Smooth muscle cell (in vitro differentiated cells): ENCODE measurements around the gene MRPL16. TPM values are rescaled to one million over a fixed set of nuclear protein-coding genes. Genes with fewer than 3 reads are reported as not detected.

Source experiments
- DNase-seq: peaks from one replicate; lab custom pipeline; 2025; ENCODE audit not compliant: unreplicated experiment; lab: John Stamatoyannopoulos, UW
- H2AFZ ChIP-seq: fragments of 200-600 bp; sonication (generic); 2 replicates; pipeline ENCODE4 v1.6.0; 2016; ENCODE audit warnings: antibody characterized with exemption, low read depth, mild to moderate bottlenecking
- H3F3A ChIP-seq: fragments of 200-600 bp; sonication (generic); 2 replicates; pipeline ENCODE4 v1.6.0; 2017; ENCODE audit warnings: antibody characterized with exemption, low read depth
- H3K27ac ChIP-seq: fragments of 200-600 bp; sonication (generic); 2 replicates; pipeline ENCODE4 v1.5.1; 2016; ENCODE audit warnings: low read depth, mild to moderate bottlenecking
- H3K27me3 ChIP-seq: fragments of 200-600 bp; sonication (generic); 2 replicates; pipeline ENCODE4 v1.6.1; 2016; ENCODE audit warnings: low read depth, mild to moderate bottlenecking
- H3K36me3 ChIP-seq: fragments of 200-600 bp; sonication (generic); 2 replicates; pipeline ENCODE4 v1.5.1; 2016; ENCODE audit warnings: low read depth
- H3K4me1 ChIP-seq: fragments of 200-600 bp; sonication (generic); 2 replicates; pipeline ENCODE4 v1.5.1; 2016; ENCODE audit warnings: low read depth
- H3K4me2 ChIP-seq: fragments of 200-600 bp; sonication (generic); 2 replicates; pipeline ENCODE4 v1.6.0; 2016; ENCODE audit warnings: mild to moderate bottlenecking
- H3K4me3 ChIP-seq: fragments of 200-600 bp; sonication (generic); 2 replicates; pipeline ENCODE4 v1.5.1; 2016; ENCODE audit warnings: mild to moderate bottlenecking
- H3K79me2 ChIP-seq: fragments of 200-600 bp; sonication (generic); 2 replicates; pipeline ENCODE4 v1.6.0; 2016; ENCODE audit warnings: low read depth, mild to moderate bottlenecking
- H3K9ac ChIP-seq: fragments of 200-600 bp; sonication (generic); 2 replicates; pipeline ENCODE4 v1.6.0; 2016; ENCODE audit warnings: low read depth
- H3K9me3 ChIP-seq: fragments of 200-600 bp; sonication (generic); replicated peaks from 2 replicates; pipeline ENCODE4 v1.5.1; 2016; ENCODE audit warnings: low read depth
- H4K20me1 ChIP-seq: fragments of 200-600 bp; sonication (generic); 2 replicates; pipeline ENCODE4 v1.6.0; 2016; ENCODE audit warnings: low read depth
- WGBS: methylation state at CpG from one replicate; pipeline ENCODE4 v1.1.7; 2016; ENCODE audit warnings: low lambda C conversion rate; 5-methylcytosine and 5-hydroxymethylcytosine counted together
- polyA plus RNA-seq: library from polyadenylated mRNA; unstranded; fragments of >200 nt; fragmentation: Nextera tagmentation; extraction: Ambion mirVana; gene quantifications from 2 replicates; pipeline ENCODE4 v1.2.1, GENCODE V29; 2016
- total RNA-seq: library from RNA; depleted of rRNA; stranded (reverse); fragments of >200 nt; gene quantifications from 2 replicates; pipeline ENCODE4 v1.2.3, GENCODE V29; 2014
- TF ChIP-seq, protein P1 (sequence below): fragments of 200-600 bp; sonication (generic); IDR thresholded peaks from 2 replicates; pipeline ENCODE4 v1.5.1; 2017; ENCODE audit warnings: borderline replicate concordance, mild to moderate bottlenecking, antibody characterized with exemption; ENCODE audit not compliant: insufficient read depth, poor library complexity, severe bottlenecking

MRPL16 gene
- total and polyA plus RNA-seq, 2 experiments from 2014 or later, result 32.9 to 48.9 TPM

DNA sequence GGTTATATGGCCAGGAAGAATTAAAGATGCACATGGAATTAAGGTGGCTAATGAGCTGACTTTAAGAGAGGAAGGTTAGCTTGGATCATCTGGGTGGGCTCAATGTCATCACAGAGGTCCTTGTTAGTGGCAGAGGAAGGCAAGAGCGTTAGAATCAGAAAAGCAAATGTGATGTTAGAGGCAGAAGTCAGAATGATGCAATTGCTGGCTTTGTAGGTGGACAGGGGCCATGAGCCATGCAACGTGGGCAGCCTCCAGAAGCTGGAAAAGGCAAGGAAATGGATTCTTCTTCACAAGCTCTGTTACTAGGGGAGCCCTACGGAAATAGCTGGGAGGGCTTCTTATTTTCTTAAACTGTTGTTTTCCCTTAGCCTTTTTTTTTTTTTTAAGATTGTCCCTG, 37.0 kb upstream of the MRPL16 start:
- Histone ChIP-seq H3K4me3 (no peak overlapping the region), H3K9me3 (no peaks in the 10 kb centered on the region), H2AFZ (no peak overlapping the region), H3K27ac (no peak overlapping the region), H3K36me3 (no peaks in the 10 kb centered on the region), H3K79me2 (no peaks in the 10 kb centered on the region), H3K4me2 (no peak overlapping the region), H3F3A (no peaks in the 10 kb centered on the region), H3K27me3 (no peaks in the 10 kb centered on the region), H3K4me1 (no peaks in the 10 kb centered on the region), H3K9ac (no peak overlapping the region), H4K20me1 (no peaks in the 10 kb centered on the region)
- DNase-seq, result no peak
- WGBS, result 90% methylated on average over 3 of the region's 3 CpGs
- TF ChIP-seq, protein P1, sequence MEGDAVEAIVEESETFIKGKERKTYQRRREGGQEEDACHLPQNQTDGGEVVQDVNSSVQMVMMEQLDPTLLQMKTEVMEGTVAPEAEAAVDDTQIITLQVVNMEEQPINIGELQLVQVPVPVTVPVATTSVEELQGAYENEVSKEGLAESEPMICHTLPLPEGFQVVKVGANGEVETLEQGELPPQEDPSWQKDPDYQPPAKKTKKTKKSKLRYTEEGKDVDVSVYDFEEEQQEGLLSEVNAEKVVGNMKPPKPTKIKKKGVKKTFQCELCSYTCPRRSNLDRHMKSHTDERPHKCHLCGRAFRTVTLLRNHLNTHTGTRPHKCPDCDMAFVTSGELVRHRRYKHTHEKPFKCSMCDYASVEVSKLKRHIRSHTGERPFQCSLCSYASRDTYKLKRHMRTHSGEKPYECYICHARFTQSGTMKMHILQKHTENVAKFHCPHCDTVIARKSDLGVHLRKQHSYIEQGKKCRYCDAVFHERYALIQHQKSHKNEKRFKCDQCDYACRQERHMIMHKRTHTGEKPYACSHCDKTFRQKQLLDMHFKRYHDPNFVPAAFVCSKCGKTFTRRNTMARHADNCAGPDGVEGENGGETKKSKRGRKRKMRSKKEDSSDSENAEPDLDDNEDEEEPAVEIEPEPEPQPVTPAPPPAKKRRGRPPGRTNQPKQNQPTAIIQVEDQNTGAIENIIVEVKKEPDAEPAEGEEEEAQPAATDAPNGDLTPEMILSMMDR, result no peak

DNA sequence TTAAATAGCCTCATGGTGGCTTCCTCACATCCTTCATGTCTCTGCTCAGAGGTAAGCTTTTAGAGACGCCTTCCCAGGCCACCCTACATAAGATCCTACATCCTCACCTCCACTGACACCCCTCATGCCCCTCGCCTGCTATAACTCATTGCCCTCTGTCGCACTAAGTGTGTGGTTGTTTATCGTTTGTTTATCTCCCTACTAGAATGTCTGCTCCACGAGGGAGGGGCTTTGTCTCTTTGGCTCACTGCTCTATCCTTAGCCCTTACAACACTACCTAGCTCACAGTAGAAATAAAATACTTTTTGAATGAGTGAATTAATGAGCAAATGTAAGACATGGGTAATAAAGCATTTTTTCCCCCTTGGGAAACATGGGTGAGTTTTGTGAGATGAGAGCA, 36.0 kb upstream of the MRPL16 start:
- Histone ChIP-seq H4K20me1 (no peaks in the 10 kb centered on the region), H3K9me3 (no peaks in the 10 kb centered on the region), H3F3A (no peaks in the 10 kb centered on the region), H3K9ac (no peak overlapping the region), H3K36me3 (no peaks in the 10 kb centered on the region), H3K79me2 (no peaks in the 10 kb centered on the region), H3K27ac (no peak overlapping the region), H3K27me3 (no peaks in the 10 kb centered on the region), H3K4me2 (no peak overlapping the region), H3K4me3 (no peak overlapping the region), H3K4me1 (no peaks in the 10 kb centered on the region), H2AFZ (no peak overlapping the region)
- WGBS, result 84% methylated on average over 5 of the region's 5 CpGs
- DNase-seq, result no peak
- TF ChIP-seq, protein P1, result no peak

DNA sequence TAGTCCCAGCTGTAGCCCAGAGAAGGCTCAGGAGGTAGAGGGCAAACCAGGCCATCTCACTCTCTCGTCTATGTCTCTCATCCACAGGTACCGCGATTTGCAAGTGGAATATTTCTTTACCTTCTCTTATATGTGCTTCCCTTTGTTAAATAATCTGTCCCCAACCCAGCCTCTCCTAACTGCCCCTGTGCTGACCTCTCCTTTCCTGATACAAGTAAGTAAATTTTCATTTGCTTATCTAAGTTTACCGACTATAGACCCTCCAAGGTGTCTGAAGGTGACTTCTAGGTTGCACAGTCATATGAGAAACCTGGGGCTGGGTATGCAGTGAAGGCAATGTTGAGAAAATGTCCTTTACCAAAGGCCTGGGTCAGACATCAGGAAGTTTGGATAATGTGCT, 34.8 kb upstream of the MRPL16 start, which contains the start of gene CBLIF:
Gene CBLIF, minus strand, starts transcription at position 101 of the 400 bp plus-strand sequence. Its CDS starts 46 bp downstream, at position 55.
- no peak within 1 kb of the TSS for H2AFZ ChIP-seq
- H3K4me1 ChIP-seq, result no peaks in the 10 kb centered on the region
- H4K20me1 ChIP-seq, result no peaks in the 10 kb centered on the region
- H3K36me3 ChIP-seq, result no peaks in the 10 kb centered on the region
- H3K27ac ChIP-seq, result no peak within 1 kb of the TSS
- H3K9ac ChIP-seq, result no peak within 1 kb of the TSS
- H3K79me2 ChIP-seq, result no peaks in the 10 kb centered on the region
- WGBS, result 89% methylated on average over 4 of the region's 4 CpGs
- H3K4me3 ChIP-seq, result no peak within 1 kb of the TSS
- H3K4me2 ChIP-seq, result no peak within 1 kb of the TSS
- TF ChIP-seq, protein P1, result no peak
- no peaks in the 10 kb centered on the region for H3K27me3 ChIP-seq
- no peaks in the 10 kb centered on the region for H3F3A ChIP-seq
- no peak for DNase-seq
- H3K9me3 ChIP-seq, result no peaks in the 10 kb centered on the region

DNA sequence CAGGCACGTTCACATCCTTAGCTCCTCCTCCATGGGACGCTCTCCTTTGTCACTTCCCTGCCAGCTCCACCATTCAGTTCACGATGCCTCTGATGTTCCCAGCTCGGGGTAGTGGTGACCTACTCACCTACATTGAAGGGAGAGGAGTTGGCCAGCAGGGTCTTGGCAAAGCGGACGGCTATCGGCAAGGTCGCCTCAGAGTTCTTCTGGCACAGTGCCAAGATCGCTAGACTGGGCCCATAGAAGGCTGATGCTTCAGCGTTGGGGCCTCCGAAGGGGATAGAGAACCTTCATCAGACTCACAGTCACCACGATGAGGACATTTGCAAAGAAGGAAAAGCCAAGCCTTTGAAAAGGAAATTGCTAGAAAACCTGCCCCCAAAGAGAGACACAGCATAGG, 31.7 kb upstream of the MRPL16 start:
- H3K4me3 ChIP-seq, result no peak overlapping the region
- no peak overlapping the region for H2AFZ ChIP-seq
- no peaks in the 10 kb centered on the region for H3K27me3 ChIP-seq
- TF ChIP-seq, protein P1, result no peak
- no peaks in the 10 kb centered on the region for H3K9me3 ChIP-seq
- no peak overlapping the region for H3K4me2 ChIP-seq
- no peaks in the 10 kb centered on the region for H3K36me3 ChIP-seq
- DNase-seq, result no peak
- no peaks in the 10 kb centered on the region for H4K20me1 ChIP-seq
- WGBS, result 91% methylated on average over 12 of the region's 12 CpGs
- no peak overlapping the region for H3K9ac ChIP-seq
- H3K79me2 ChIP-seq, result no peaks in the 10 kb centered on the region
- H3K27ac ChIP-seq, result no peak overlapping the region
- no peaks in the 10 kb centered on the region for H3K4me1 ChIP-seq
- H3F3A ChIP-seq, result no peaks in the 10 kb centered on the region
